Activated CD8-positive, alpha-beta T cell treated with anti-CD3 and anti-CD28 coated beads for 36 hours (primary cell): ENCODE data around the gene RAB11FIP5. TPM values are rescaled to one million over a fixed set of nuclear protein-coding genes. Genes with fewer than 3 reads are reported as not detected.
A peak's percentile ranks its signal among the peaks of the same experiment; 100 is the strongest.
"Not testable (repeated sequence)": the region's sequence is repeated elsewhere in the genome, so short reads cannot be mapped to it uniquely, and the experiment has no call there.

Experiments used
- ATAC-seq: fragments of 200-7000 bp; cut with Tn5 transposase; one replicate; pipeline ENCODE4 v1.10.0; 2021; ENCODE audit warnings: mild to moderate bottlenecking, moderate library complexity
- CTCF ChIA-PET: fragments of 350-600 bp; sonication (Branson Sonifier 250); formaldehyde crosslinking; loops from one replicate; lab custom pipeline; 2021; ENCODE audit warnings: antibody characterized with exemption; lab: Charles Lee
- POLR2A ChIA-PET: fragments of 350-600 bp; sonication (Branson Sonifier 250); formaldehyde crosslinking; loops from one replicate; lab custom pipeline; 2021; ENCODE audit warnings: antibody characterized with exemption; lab: Charles Lee
- DNase-seq: peaks from one replicate; pipeline ENCODE4 v3.0.0-alpha.2; 2020
- H3K27ac Mint-ChIP-seq: one replicate; pipeline ENCODE4 v1.8.0; 2021; ENCODE audit warnings: mild to moderate bottlenecking, mixed read lengths
- H3K27me3 Mint-ChIP-seq: one replicate; pipeline ENCODE4 v1.8.0; 2021; ENCODE audit warnings: mixed read lengths
- H3K36me3 Mint-ChIP-seq: one replicate; pipeline ENCODE4 v1.8.0; 2021; ENCODE audit warnings: low read depth, mixed read lengths
- H3K4me1 Mint-ChIP-seq: one replicate; pipeline ENCODE4 v1.8.0; 2021; ENCODE audit warnings: low read depth, mixed read lengths
- H3K4me3 Mint-ChIP-seq: one replicate; pipeline ENCODE4 v1.8.0; 2021; ENCODE audit warnings: mild to moderate bottlenecking, moderate library complexity, mixed read lengths
- H3K9me3 Mint-ChIP-seq: one replicate; pipeline ENCODE4 v1.8.0; 2021; ENCODE audit warnings: mixed read lengths
- intact Hi-C: fragments of 100-400 bp; cut with micrococcal nuclease; formaldehyde crosslinking; loops from one replicate; pipeline ENCODE4 v1.10.0; 2022
- total RNA-seq, 2 experiments: library from RNA; stranded (reverse); gene quantifications; one replicate each; pipeline ENCODE4 v1.2.3, GENCODE V29; 2021
- TF ChIP-seq, protein P1 (sequence below): fragments of 200-600 bp; IDR thresholded peaks from one replicate; pipeline ENCODE4 v1.8.0; 2022; ENCODE audit warnings: antibody characterized with exemption, mild to moderate bottlenecking

RAB11FIP5 gene
- total RNA-seq, 2 experiments from 2014 or later, result 9.0 to 9.7 TPM

DNA sequence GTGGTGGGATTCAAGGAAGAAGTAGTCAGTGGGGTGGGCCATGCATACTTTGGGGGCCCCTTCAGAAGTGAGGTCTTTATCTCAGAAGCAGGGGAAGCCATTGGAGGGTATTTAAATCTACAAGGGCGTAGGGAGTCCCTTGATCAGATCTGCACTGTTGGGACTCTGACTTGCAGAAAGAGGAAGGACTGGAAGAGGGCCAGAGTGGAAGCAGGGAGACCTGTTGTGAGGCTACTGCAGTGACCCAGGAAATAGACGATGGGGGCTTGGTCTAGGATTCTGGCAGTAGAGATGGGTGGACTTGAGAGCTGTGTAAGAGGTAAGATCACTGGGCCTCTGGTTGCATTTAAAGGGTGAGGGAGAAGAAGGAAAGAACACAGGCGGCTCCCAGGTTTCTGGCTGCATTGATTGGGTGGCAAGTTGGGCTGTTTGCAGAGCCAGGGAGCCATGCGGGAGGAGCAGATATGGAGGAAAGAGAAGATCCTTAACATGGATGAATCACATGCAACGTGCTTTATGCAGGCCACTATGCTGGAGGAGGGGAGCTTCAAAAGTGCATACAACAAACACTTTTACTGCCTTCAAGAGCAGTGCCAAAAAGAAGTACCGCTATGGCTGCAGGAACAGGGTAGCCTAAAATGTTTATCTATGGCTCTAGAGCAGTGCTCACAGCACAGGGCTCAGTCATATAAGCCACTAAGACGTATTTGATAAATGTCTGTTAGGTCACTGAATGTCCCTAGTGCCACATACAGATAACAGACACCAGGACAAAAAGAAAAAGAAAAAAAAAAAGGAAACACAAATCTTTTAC is 43.5 kb downstream of the RAB11FIP5 start:
- DNase-seq (no peak), ATAC-seq (no peak)
- no peaks in the 10 kb centered on the region for H3K9me3 Mint-ChIP-seq
- H3K27me3 Mint-ChIP-seq, result no peaks in the 10 kb centered on the region
- peaks cover 34% of the 10 kb centered on the region for H3K4me1 Mint-ChIP-seq
- peak overlapping the region; percentile 82 for H3K4me3 Mint-ChIP-seq
- intact Hi-C loops, result no loop called here
- TF ChIP-seq, protein P1, sequence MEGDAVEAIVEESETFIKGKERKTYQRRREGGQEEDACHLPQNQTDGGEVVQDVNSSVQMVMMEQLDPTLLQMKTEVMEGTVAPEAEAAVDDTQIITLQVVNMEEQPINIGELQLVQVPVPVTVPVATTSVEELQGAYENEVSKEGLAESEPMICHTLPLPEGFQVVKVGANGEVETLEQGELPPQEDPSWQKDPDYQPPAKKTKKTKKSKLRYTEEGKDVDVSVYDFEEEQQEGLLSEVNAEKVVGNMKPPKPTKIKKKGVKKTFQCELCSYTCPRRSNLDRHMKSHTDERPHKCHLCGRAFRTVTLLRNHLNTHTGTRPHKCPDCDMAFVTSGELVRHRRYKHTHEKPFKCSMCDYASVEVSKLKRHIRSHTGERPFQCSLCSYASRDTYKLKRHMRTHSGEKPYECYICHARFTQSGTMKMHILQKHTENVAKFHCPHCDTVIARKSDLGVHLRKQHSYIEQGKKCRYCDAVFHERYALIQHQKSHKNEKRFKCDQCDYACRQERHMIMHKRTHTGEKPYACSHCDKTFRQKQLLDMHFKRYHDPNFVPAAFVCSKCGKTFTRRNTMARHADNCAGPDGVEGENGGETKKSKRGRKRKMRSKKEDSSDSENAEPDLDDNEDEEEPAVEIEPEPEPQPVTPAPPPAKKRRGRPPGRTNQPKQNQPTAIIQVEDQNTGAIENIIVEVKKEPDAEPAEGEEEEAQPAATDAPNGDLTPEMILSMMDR, result no peak
- no peak overlapping the region for H3K27ac Mint-ChIP-seq
- CTCF ChIA-PET, result interaction anchor here (1.0 to 1.3 kb wide), 2 partner anchors 20 to 76 kb away, joined by 3 read pairs; no protein-coding TSS in a partner anchor
- no peaks in the 10 kb centered on the region for H3K36me3 Mint-ChIP-seq
- POLR2A ChIA-PET, result no interaction called here

DNA sequence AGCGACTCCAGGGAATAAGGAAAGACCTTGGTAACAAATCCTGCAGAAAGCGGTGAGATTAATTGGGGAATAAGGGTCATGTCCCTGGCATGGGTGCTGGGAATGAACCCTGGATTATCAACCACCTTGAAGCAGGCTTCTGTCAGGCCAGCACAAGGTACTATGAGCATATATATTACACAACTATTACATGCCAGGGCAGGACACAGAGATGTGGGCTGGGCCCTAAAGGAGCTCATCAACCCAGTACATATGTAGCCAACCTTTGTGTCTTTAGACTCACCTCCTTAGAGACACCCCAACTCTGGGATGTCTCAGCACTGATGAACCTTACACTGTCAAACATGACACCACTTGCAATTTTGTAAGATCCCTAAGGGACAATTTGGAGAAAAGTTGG is 44.6 kb downstream of the RAB11FIP5 start:
- H3K4me1 Mint-ChIP-seq, result peaks cover 35% of the 10 kb centered on the region
- ChIA-PET CTCF (interaction anchor here (1.3 kb wide), 1 partner anchor 19 kb away, joined by 3 read pairs; no protein-coding TSS in a partner anchor), POLR2A (no interaction called here)
- intact Hi-C loops, result no loop called here
- TF ChIP-seq, protein P1, result no peak
- no peaks in the 10 kb centered on the region for H3K27me3 Mint-ChIP-seq
- no peaks in the 10 kb centered on the region for H3K36me3 Mint-ChIP-seq
- H3K27ac Mint-ChIP-seq, result no peak overlapping the region
- ATAC-seq, result no peak
- no peak for DNase-seq
- no peaks in the 10 kb centered on the region for H3K9me3 Mint-ChIP-seq
- H3K4me3 Mint-ChIP-seq, result no peak overlapping the region

DNA sequence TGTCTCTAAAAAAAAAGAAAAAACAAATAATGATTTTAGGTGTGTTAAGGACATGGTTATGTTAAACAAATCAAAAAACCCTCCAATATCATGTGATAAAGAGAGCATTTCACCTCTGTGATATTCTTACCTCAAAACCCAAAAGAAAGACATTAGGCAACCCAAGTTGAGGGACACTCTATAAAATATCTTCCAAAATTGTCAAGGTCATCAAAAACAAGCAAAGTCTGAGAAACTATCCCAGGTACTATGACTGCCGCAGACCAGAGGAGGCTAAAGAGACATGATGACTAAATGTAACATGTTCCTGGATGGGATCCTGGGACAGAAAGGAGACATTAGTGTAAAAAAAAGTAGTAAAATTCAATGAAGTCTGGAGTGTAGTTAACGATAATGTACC is 45.7 kb downstream of the RAB11FIP5 start:
- ATAC-seq (no peak), DNase-seq (no peak)
- ChIA-PET CTCF (no interaction called here), POLR2A (no interaction called here)
- Mint-ChIP-seq H3K27me3 (no peaks in the 10 kb centered on the region), H3K4me1 (peaks cover 32% of the 10 kb centered on the region), H3K9me3 (no peaks in the 10 kb centered on the region), H3K36me3 (no peaks in the 10 kb centered on the region), H3K27ac (no peak overlapping the region), H3K4me3 (no peak overlapping the region)
- TF ChIP-seq, protein P1, result no peak
- intact Hi-C loops, result no loop called here

DNA sequence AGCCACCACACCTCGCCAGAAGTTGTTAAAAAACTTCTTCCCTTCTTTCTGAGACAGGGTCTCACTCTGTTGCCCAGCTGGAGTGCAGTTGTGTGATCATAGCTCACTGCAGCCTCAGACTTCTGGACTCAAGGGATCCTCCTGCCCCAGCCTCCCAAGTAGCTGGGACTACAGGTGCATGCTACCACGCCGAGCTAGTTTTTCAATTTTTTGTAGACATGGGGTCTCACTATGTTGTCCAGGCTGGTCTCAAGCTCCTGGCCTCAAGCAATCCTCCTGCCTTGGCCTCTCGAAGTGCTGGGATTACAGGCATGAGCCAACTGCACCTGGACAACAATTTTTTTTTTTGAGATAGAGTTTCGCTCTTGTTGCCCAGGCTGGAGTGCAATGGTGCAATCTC is 47.7 kb downstream of the RAB11FIP5 start:
- H3K4me1 Mint-ChIP-seq, result peaks cover 30% of the 10 kb centered on the region
- POLR2A ChIA-PET, result interaction anchor here (0.7 to 1.0 kb wide), 2 partner anchors 10 to 147 kb away, joined by 3 read pairs; no protein-coding TSS in a partner anchor
- H3K27me3 Mint-ChIP-seq, H3K27ac Mint-ChIP-seq, H3K4me3 Mint-ChIP-seq, CTCF ChIA-PET, ATAC-seq, H3K9me3 Mint-ChIP-seq, H3K36me3 Mint-ChIP-seq, DNase-seq, intact Hi-C loops: not testable (repeated sequence)

DNA sequence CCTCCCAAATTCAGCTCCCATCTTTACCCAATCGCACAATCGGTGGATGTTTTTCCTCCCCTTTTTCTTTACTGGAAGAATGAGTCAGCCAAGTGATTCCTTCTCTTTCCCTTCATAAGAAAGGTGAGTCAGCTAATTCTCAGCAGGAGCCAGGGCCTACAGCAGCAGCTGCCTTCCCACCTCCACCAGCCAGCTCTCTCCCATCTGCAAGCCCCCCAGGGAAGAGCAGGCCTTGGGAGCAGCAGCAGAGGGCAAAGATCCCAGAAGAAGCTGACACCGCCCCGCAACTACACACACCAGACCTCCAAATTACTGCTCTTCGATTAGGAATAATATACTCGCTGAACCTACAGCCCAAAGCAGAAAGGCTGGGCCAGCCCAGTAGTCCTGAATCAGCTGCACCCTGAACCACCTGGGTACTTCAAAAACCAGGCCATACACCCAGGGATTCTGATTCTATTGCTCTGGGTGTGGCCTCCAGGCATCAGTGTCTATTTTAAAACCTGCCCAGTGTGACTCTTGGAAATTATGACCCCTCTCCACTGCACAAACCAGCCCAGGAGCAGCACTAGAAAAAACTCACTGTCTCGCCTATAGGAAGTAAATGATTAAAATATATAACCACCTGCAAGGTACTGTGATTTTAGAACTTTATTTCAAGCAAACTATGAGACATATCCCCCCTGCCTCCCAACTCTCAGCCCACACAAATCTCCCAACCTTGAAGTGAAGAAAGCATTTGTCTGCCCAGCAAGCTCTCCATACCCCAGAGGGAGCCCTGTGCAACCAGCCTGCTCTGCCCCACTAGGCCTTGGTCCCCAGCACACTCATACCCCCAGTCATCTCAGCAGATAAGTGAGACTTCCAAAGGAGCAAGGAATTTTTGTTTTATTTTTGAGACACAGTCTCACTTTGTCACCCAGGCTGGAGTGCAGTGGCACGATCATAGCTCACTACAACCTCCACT is 48.6 kb downstream of the RAB11FIP5 start:
- H3K9me3 Mint-ChIP-seq, result no peaks in the 10 kb centered on the region
- intact Hi-C loops, result no loop called here
- ChIA-PET POLR2A (interaction anchor here (0.7 to 1.0 kb wide), 3 partner anchors 9 to 1550 kb away, joined by 3 read pairs; no protein-coding TSS in a partner anchor), CTCF (interaction anchor here (1.1 to 1.6 kb wide), 3 partner anchors 21 to 148 kb away, joined by 3 to 5 read pairs (median 4); no protein-coding TSS in a partner anchor)
- no peak for ATAC-seq
- H3K27me3 Mint-ChIP-seq, result no peaks in the 10 kb centered on the region
- TF ChIP-seq, protein P1, result no peak
- H3K36me3 Mint-ChIP-seq, result peaks cover 3% of the 10 kb centered on the region
- no peak overlapping the region for H3K27ac Mint-ChIP-seq
- H3K4me3 Mint-ChIP-seq, result no peak overlapping the region
- H3K4me1 Mint-ChIP-seq, result peaks cover 21% of the 10 kb centered on the region
- DNase-seq, result no peak
